ENCODE measurements around the gene MRAP. TPM values are rescaled to one million over a fixed set of nuclear protein-coding genes. Genes with fewer than 3 reads are reported as not detected.

Gene MRAP
- total and polyA plus RNA-seq, 2 experiments from 2014 or later, result 0.33 TPM; not detected in 1

DNA sequence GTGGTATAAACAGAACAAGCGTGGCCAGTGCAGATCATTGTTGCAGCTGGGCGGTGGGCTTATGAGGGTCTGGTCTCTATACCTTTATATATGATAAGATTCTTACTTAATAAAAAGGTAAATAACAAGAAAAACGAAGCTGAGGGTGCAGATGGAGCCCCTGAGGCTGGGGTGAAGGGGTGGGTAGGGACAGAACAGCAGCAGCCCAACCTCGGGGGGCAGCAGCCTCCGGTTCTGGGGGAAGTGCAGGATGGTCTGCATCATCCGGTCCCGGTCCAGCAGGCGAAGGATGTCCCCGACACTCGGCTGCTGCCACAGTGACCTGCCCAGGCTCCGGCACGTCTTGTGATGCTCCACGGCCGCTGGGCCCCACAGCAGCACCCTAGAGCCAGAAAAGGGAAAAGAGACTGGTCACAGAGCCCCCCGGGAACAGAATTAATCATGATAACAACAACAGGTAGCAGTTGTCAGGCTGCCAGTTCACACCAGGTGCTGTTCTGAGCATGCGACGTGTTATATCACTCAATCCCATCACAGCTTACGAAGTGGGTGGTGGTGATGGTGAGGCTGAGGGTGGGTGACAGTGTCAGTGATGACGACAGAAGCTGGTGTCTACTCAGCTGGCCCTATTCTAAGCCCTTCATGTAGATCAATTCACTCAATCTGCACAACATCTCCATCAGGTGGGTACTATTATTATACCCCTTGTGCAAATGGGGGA is 35.5 kb downstream of the MRAP start:
- H3K4me2 ChIP-seq, result no peak overlapping the region
- H3K9me2 ChIP-seq (replicated peaks; ENCODE audit: insufficient read depth), result no peaks in the 10 kb centered on the region
- TF ChIP-seq EZH2phosphoT487 (IDR thresholded peaks at IDR 0.05; ENCODE audit: low read depth, severe bottlenecking, unreplicated experiment) (no peak), EZH2 (IDR thresholded peaks at IDR 0.05; ENCODE audit: borderline replicate concordance) (no peak)
- no peaks in the 10 kb centered on the region for H4K20me1 ChIP-seq (ENCODE audit: insufficient read depth, poor library complexity, severe bottlenecking)
- no peak overlapping the region for H3K4me3 ChIP-seq
- DNase-seq (ENCODE audit: low spot score), result no peak
- 96% methylated on average over 19 of the region's 19 CpGs for WGBS (ENCODE audit: low lambda C conversion rate, missing lambda C conversion rate)
- H3K9me3 ChIP-seq (ENCODE audit: low read depth), result no peaks in the 10 kb centered on the region
- H3K36me3 ChIP-seq (replicated peaks; ENCODE audit: insufficient read depth, low read depth), result no peaks in the 10 kb centered on the region
- H3K79me2 ChIP-seq, result no peaks in the 10 kb centered on the region
- H3K27me3 ChIP-seq, result no peaks in the 10 kb centered on the region
- no peak overlapping the region for H3K27ac ChIP-seq
- H3K4me1 ChIP-seq (ENCODE audit: insufficient read depth), result no peaks in the 10 kb centered on the region
- no peak overlapping the region for H2AFZ ChIP-seq

- Histone ChIP-seq H3K79me2 (no peaks in the 10 kb centered on the region), H3K36me3 (replicated peaks; ENCODE audit: insufficient read depth, low read depth) (no peaks in the 10 kb centered on the region), H2AFZ (no peak overlapping the region), H4K20me1 (ENCODE audit: insufficient read depth, poor library complexity, severe bottlenecking) (no peaks in the 10 kb centered on the region), H3K4me2 (no peak overlapping the region), H3K27ac (no peak overlapping the region), H3K4me3 (no peak overlapping the region), H3K27me3 (no peaks in the 10 kb centered on the region), H3K4me1 (ENCODE audit: insufficient read depth) (no peaks in the 10 kb centered on the region), H3K9me2 (replicated peaks; ENCODE audit: insufficient read depth) (no peaks in the 10 kb centered on the region), H3K9me3 (ENCODE audit: low read depth) (no peaks in the 10 kb centered on the region)
- TF ChIP-seq EZH2phosphoT487 (IDR thresholded peaks at IDR 0.05; ENCODE audit: low read depth, severe bottlenecking, unreplicated experiment) (no peak), CTCF (IDR thresholded peaks at IDR 0.05; ENCODE audit: poor library complexity) (no peak), EZH2 (IDR thresholded peaks at IDR 0.05; ENCODE audit: borderline replicate concordance) (no peak)
- DNase-seq (ENCODE audit: low spot score), result no peak
- WGBS (ENCODE audit: low lambda C conversion rate, missing lambda C conversion rate), result 92% methylated on average over 12 of the region's 12 CpGs
Measured at GRCh38 chr21:32334980-32335531, 36.4 kb downstream of the MRAP start.

GRCh38 chr21:32335601-32336575 is 37.2 kb downstream of the MRAP start:
- H4K20me1 ChIP-seq (ENCODE audit: insufficient read depth, poor library complexity, severe bottlenecking), result no peaks in the 10 kb centered on the region
- 86% methylated on average over 27 of the region's 27 CpGs for WGBS (ENCODE audit: low lambda C conversion rate, missing lambda C conversion rate)
- H3K4me3 ChIP-seq, result no peak overlapping the region
- no peaks in the 10 kb centered on the region for H3K9me3 ChIP-seq (ENCODE audit: low read depth)
- DNase-seq (ENCODE audit: low spot score), result no peak
- no peaks in the 10 kb centered on the region for H3K4me1 ChIP-seq (ENCODE audit: insufficient read depth)
- TF ChIP-seq EZH2 (IDR thresholded peaks at IDR 0.05; ENCODE audit: borderline replicate concordance) (no peak), CTCF (IDR thresholded peaks at IDR 0.05; ENCODE audit: poor library complexity) (no peak), EZH2phosphoT487 (IDR thresholded peaks at IDR 0.05; ENCODE audit: low read depth, severe bottlenecking, unreplicated experiment) (no peak)
- H2AFZ ChIP-seq, result no peak overlapping the region
- no peaks in the 10 kb centered on the region for H3K27me3 ChIP-seq
- no peaks in the 10 kb centered on the region for H3K79me2 ChIP-seq
- H3K9me2 ChIP-seq (replicated peaks; ENCODE audit: insufficient read depth), result no peaks in the 10 kb centered on the region
- H3K4me2 ChIP-seq, result no peak overlapping the region
- no peak overlapping the region for H3K27ac ChIP-seq
- no peaks in the 10 kb centered on the region for H3K36me3 ChIP-seq (replicated peaks; ENCODE audit: insufficient read depth, low read depth)
